GM12864 (cell line): ENCODE results near the gene PPP3CB.

Experiments used
- DNase-seq: peaks from one replicate; pipeline ENCODE4 v3.0.0-alpha.2; 2011; ENCODE audit warnings: low read depth
- H3K4me3 ChIP-seq: 2 replicates; pipeline ENCODE4 v1.5.1; 2011; ENCODE audit warnings: mild to moderate bottlenecking, low read depth, low read length, control low read depth
- CTCF ChIP-seq: IDR thresholded peaks from 2 replicates; pipeline ENCODE4 v1.5.1; 2011; ENCODE audit warnings: low read depth, mild to moderate bottlenecking, moderate library complexity, low read length, control low read depth, inconsistent platforms; ENCODE audit errors: missing control alignments

PPP3CB gene

DNA sequence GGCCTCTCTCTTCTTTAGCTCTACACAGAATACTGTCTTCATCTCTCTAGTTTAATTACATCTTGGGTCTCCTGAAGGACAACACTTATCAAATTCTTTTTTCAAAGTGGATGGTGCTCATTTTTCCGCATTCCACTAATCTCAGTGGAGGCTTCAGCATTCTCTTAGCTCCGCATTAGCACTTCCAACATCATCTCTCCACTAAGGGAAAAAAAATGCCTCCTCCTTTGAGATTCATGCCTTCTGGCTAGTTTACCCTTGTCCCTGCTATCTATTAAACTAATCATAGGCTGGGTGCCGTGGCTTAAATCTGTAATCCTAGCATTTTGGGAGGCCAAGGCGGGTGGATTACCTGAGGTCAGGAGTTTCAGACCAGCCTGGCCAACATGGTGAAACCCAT is 9.2 kb downstream of the PPP3CB start:
- H3K4me3 ChIP-seq: no peak overlapping the region
- TF ChIP-seq CTCF: no peak
- no peak for DNase-seq

DNA sequence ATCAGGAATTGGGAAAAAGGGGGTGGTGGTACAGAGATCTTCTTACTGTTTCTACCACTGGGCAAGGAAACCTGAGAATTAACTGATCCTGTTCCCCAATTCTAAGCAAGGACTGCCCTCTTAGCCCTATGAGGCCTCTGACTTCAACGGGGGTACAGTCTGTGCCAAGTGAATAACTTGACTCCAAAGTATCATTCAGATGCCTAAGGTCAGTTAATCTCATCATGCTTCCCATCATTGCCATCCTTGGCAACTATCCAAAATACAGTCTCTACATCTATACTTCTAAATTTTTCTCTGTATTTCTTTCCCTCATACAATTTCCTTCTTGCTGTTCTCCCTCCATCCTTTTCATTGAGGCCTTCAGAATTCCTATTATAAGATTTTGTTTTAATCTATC is 10.5 kb downstream of the PPP3CB start:
- no peak for DNase-seq
- TF ChIP-seq CTCF: no peak
- H3K4me3 ChIP-seq: no peak overlapping the region

DNA sequence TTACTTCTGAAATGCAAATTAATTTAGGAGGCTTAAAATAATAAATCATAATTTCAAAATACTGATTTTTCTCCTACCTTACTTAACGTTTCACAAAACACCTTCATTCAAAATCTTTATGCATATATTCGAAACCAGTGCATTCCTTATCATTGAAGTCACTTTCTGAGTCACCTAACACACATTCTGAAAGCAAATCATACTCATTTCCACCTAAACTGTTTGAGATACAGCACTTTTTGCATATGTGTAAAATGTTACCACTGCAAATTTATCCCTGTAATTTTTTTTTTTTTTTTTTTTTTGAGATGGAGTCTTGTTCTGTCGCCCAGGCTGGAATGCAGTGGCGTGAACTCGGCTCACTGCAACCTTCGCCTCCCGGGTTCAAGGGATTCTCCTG is 15.7 kb downstream of the PPP3CB start:
- H3K4me3 ChIP-seq: no peak overlapping the region
- peak; percentile 35 for DNase-seq
- TF ChIP-seq CTCF: no peak

GRCh38 chr10:73478636-73479035 is 17.2 kb downstream of the PPP3CB start:
- DNase-seq: no peak
- no peak for TF ChIP-seq CTCF
- H3K4me3 ChIP-seq: no peak overlapping the region

DNA sequence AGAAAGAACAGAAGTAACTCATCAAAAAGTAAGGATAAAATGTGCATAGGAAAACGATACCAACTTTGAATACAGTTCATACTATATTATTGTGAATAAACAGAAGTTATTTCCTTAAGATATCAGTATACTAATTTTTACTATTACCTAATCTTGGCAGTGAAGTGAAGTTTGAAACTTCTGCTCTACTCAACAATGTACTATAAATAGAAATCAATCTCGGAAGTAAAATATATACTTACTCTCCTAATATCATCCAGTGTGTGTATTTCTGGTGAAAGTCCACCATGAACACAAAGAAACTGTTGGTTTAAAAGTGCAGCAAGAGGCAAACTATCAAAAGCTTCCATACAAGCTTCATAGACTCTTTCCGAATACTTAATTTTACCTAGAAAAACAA is 24.6 kb downstream of the PPP3CB start:
- TF ChIP-seq CTCF: no peak
- DNase-seq: no peak
- no peak overlapping the region for H3K4me3 ChIP-seq

- no peak overlapping the region for H3K4me3 ChIP-seq
- no peak for DNase-seq
- no peak for TF ChIP-seq CTCF
Observed at GRCh38 chr10:73469579-73469978, 26.2 kb downstream of the PPP3CB start.

DNA sequence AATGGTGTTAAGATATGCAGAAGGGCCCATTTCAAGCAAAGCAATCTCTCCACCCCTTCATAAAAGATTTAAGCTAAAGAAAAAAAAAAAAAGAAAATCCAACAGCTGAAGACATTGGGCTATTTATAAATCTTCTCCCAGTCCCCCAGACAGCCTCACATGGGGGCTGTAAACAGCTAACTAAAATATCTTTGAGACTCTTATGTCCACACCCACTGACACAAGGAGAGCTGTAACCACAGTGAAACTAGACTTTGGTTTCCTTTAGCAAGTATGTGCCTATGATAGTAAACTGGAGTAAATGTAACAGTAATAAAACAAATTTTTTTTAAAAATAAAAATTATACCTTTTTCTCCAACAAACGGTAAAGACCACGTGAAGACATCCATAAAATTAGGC is 28.6 kb downstream of the PPP3CB start:
- TF ChIP-seq CTCF: no peak
- DNase-seq: no peak
- H3K4me3 ChIP-seq: no peak overlapping the region
